GM12878 (cell line): ENCODE results near the gene AGAP3. TPM values are rescaled to one million over a fixed set of nuclear protein-coding genes. Genes with fewer than 3 reads are reported as not detected.

Experiments
- BRCA1 ChIP-seq: IDR thresholded peaks from 2 replicates; pipeline ENCODE4 v1.6.1; 2011; ENCODE audit warnings: low read depth, low read length, improper control_type of control experiment
- CREM ChIP-seq: IDR thresholded peaks from 2 replicates; pipeline ENCODE4 v1.6.1; 2014; ENCODE audit warnings: antibody characterized with exemption, low read depth
- DPF2 ChIP-seq: fragments of 450-650 bp; IDR thresholded peaks from 2 replicates; pipeline ENCODE4 v1.6.1; 2017; ENCODE audit warnings: mild to moderate bottlenecking
- ETV6 ChIP-seq, 2 experiments: fragments of 450-650 bp in 1 of 2; IDR thresholded peaks in 1 of 2; conservative IDR thresholded peaks in 1 of 2; 2 replicates each; pipeline ENCODE4 v1.6.1; 2014; ENCODE audit warnings: antibody characterized with exemption in 1 of 2, borderline replicate concordance in 1 of 2, low read depth in 1 of 2, mild to moderate bottlenecking in 1 of 2, moderate library complexity in 1 of 2
- EZH2 ChIP-seq: IDR thresholded peaks from 2 replicates; pipeline ENCODE4 v1.6.1; 2012; ENCODE audit warnings: low read depth, mild to moderate bottlenecking, control low read depth, inconsistent platforms, low read length, borderline replicate concordance; ENCODE audit not compliant: control insufficient read depth
- HDAC6 ChIP-seq: fragments of 200-600 bp; sonication (generic); IDR thresholded peaks from one replicate; pipeline ENCODE4 v1.8.0; 2017; ENCODE audit warnings: antibody characterized with exemption; ENCODE audit not compliant: unreplicated experiment
- KDM1A ChIP-seq: fragments of 200-600 bp; sonication (generic); IDR thresholded peaks from 2 replicates; pipeline ENCODE4 v1.6.1; 2016; ENCODE audit warnings: borderline replicate concordance
- MYB ChIP-seq: fragments of 150-350 bp; IDR thresholded peaks from 2 replicates; pipeline ENCODE4 v1.6.1; 2014; ENCODE audit warnings: mild to moderate bottlenecking, low read depth, low read length, borderline replicate concordance
- NR2F1 ChIP-seq: fragments of 450-650 bp; conservative IDR thresholded peaks from 2 replicates; pipeline ENCODE4 v1.6.1; 2017; ENCODE audit warnings: mild to moderate bottlenecking
- POLR2A ChIP-seq: IDR thresholded peaks from 2 replicates; pipeline ENCODE4 v1.6.1; 2011; ENCODE audit warnings: low read depth, mild to moderate bottlenecking, low read length
- RAD21 ChIP-seq: IDR thresholded peaks from 2 replicates; pipeline ENCODE4 v1.6.1; 2011; ENCODE audit warnings: mild to moderate bottlenecking, low read depth, low read length, moderate library complexity; ENCODE audit not compliant: insufficient read depth
- RFX5 ChIP-seq: IDR thresholded peaks from 2 replicates; pipeline ENCODE4 v1.6.1; 2011; ENCODE audit warnings: low read depth, low read length, improper control_type of control experiment
- SIN3A ChIP-seq: IDR thresholded peaks from 2 replicates; pipeline ENCODE4 v1.6.1; 2012; ENCODE audit warnings: low read depth, low read length, improper control_type of control experiment
- SMAD5 ChIP-seq: IDR thresholded peaks from 2 replicates; pipeline ENCODE4 v1.6.1; 2016; ENCODE audit warnings: antibody characterized with exemption, low read depth
- SMARCA5 ChIP-seq: fragments of 450-650 bp; IDR thresholded peaks from 2 replicates; pipeline ENCODE4 v1.6.1; 2017; ENCODE audit warnings: mild to moderate bottlenecking
- TAF1 ChIP-seq: IDR thresholded peaks from 2 replicates; pipeline ENCODE4 v1.6.1; 2011; ENCODE audit warnings: mild to moderate bottlenecking, low read depth, low read length, borderline replicate concordance
- ZNF274 ChIP-seq: IDR thresholded peaks from one replicate; pipeline ENCODE4 v1.8.0; 2011; ENCODE audit not compliant: insufficient read length, insufficient read depth
- polyA plus RNA-seq, 11 experiments: library from polyadenylated mRNA; depleted of rRNA in 4 of 11; unstranded in 6 of 11; stranded (reverse) in 5 of 11; fragments of >200 nt; fragmentation: Nextera tagmentation in 4 of 11; fragmentation: Illumina TruSeq in 1 of 11; extraction: Ambion mirVana in 4 of 11; extraction: Trizol in 1 of 11; gene quantifications; 1 replicate in 1 of 11; 2 replicates in 10 of 11; pipeline versions ENCODE4 v1.2.1 to v1.2.3, GENCODE V29; 2011 to 2016; ENCODE audit warnings: inconsistent platforms in 2 of 11, missing spikeins in 2 of 11, low read depth in 1 of 11
- total RNA-seq, 4 experiments: library from RNA; depleted of rRNA in 3 of 4; stranded (reverse); fragments of >200 nt in 3 of 4; fragmentation: Illumina TruSeq in 1 of 4; extraction: Trizol in 1 of 4; gene quantifications; 2 replicates each; pipeline versions ENCODE4 v1.2.1 to v1.2.3, GENCODE V29; 2013 to 2021
- TF ChIP-seq, protein P1 (sequence below): fragments of 450-650 bp; IDR thresholded peaks from 2 replicates; pipeline ENCODE4 v1.6.1; 2016; ENCODE audit warnings: mild to moderate bottlenecking
- TF ChIP-seq, protein P2 (sequence below): IDR thresholded peaks from 2 replicates; pipeline ENCODE4 v1.6.1; 2012; ENCODE audit warnings: low read depth, low read length, improper control_type of control experiment
- TF ChIP-seq, protein P3 (sequence below): fragments of 450-650 bp; conservative IDR thresholded peaks from 2 replicates; pipeline ENCODE4 v1.6.1; 2017; ENCODE audit warnings: mild to moderate bottlenecking, moderate library complexity
- TF ChIP-seq, protein P4 (sequence below): IDR thresholded peaks from 2 replicates; pipeline ENCODE4 v1.6.1; 2011; ENCODE audit warnings: mild to moderate bottlenecking, low read depth, low read length, moderate library complexity; ENCODE audit not compliant: insufficient replicate concordance
- TF ChIP-seq, protein P5 (sequence below): fragments of 450-650 bp; IDR thresholded peaks from 2 replicates; pipeline ENCODE4 v1.6.1; 2017; ENCODE audit warnings: mild to moderate bottlenecking, low read depth, inconsistent platforms; ENCODE audit not compliant: poor library complexity, severe bottlenecking

Gene AGAP3
- total and polyA plus RNA-seq, 10 of the 15 experiments (the other 5 are each of a cell fraction or from before 2014, with no cell fraction given): 1.8 to 68.1 (median 15.7) TPM

- TF ChIP-seq ETV6 (conservative IDR thresholded peaks at IDR 0.05 in 1 of 2, IDR thresholded peaks at IDR 0.05 in 1 of 2; ENCODE audit: borderline replicate concordance in 1 of 2, low read depth in 1 of 2) (no peak), NR2F1 (no peak), SMARCA5 (no peak), BRCA1 (no peak), CREM (no peak), POLR2A (peak; percentile 85), ZNF274 (no peak), DPF2 (0 out of 2 replicates have a peak, but pooled peaks have one; percentile 45), MYB (no peak), KDM1A (no peak), RFX5 (no peak), SMAD5 (no peak), RAD21 (no peak), EZH2 (no peak), HDAC6 (no peak), TAF1 (no peak), SIN3A (no peak)
- TF ChIP-seq, protein P1, sequence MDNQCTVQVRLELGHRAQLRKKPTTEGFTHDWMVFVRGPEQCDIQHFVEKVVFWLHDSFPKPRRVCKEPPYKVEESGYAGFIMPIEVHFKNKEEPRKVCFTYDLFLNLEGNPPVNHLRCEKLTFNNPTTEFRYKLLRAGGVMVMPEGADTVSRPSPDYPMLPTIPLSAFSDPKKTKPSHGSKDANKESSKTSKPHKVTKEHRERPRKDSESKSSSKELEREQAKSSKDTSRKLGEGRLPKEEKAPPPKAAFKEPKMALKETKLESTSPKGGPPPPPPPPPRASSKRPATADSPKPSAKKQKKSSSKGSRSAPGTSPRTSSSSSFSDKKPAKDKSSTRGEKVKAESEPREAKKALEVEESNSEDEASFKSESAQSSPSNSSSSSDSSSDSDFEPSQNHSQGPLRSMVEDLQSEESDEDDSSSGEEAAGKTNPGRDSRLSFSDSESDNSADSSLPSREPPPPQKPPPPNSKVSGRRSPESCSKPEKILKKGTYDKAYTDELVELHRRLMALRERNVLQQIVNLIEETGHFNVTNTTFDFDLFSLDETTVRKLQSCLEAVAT: no peak
- TF ChIP-seq, protein P2, sequence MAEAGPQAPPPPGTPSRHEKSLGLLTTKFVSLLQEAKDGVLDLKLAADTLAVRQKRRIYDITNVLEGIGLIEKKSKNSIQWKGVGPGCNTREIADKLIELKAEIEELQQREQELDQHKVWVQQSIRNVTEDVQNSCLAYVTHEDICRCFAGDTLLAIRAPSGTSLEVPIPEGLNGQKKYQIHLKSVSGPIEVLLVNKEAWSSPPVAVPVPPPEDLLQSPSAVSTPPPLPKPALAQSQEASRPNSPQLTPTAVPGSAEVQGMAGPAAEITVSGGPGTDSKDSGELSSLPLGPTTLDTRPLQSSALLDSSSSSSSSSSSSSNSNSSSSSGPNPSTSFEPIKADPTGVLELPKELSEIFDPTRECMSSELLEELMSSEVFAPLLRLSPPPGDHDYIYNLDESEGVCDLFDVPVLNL: no peak
- TF ChIP-seq, protein P3, sequence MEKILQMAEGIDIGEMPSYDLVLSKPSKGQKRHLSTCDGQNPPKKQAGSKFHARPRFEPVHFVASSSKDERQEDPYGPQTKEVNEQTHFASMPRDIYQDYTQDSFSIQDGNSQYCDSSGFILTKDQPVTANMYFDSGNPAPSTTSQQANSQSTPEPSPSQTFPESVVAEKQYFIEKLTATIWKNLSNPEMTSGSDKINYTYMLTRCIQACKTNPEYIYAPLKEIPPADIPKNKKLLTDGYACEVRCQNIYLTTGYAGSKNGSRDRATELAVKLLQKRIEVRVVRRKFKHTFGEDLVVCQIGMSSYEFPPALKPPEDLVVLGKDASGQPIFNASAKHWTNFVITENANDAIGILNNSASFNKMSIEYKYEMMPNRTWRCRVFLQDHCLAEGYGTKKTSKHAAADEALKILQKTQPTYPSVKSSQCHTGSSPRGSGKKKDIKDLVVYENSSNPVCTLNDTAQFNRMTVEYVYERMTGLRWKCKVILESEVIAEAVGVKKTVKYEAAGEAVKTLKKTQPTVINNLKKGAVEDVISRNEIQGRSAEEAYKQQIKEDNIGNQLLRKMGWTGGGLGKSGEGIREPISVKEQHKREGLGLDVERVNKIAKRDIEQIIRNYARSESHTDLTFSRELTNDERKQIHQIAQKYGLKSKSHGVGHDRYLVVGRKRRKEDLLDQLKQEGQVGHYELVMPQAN: peak; percentile 21; the same call in 1 of the 2 replicates
- TF ChIP-seq, protein P4, sequence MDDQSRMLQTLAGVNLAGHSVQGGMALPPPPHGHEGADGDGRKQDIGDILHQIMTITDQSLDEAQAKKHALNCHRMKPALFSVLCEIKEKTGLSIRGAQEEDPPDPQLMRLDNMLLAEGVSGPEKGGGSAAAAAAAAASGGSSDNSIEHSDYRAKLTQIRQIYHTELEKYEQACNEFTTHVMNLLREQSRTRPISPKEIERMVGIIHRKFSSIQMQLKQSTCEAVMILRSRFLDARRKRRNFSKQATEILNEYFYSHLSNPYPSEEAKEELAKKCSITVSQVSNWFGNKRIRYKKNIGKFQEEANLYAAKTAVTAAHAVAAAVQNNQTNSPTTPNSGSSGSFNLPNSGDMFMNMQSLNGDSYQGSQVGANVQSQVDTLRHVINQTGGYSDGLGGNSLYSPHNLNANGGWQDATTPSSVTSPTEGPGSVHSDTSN: no peak
- TF ChIP-seq, protein P5, sequence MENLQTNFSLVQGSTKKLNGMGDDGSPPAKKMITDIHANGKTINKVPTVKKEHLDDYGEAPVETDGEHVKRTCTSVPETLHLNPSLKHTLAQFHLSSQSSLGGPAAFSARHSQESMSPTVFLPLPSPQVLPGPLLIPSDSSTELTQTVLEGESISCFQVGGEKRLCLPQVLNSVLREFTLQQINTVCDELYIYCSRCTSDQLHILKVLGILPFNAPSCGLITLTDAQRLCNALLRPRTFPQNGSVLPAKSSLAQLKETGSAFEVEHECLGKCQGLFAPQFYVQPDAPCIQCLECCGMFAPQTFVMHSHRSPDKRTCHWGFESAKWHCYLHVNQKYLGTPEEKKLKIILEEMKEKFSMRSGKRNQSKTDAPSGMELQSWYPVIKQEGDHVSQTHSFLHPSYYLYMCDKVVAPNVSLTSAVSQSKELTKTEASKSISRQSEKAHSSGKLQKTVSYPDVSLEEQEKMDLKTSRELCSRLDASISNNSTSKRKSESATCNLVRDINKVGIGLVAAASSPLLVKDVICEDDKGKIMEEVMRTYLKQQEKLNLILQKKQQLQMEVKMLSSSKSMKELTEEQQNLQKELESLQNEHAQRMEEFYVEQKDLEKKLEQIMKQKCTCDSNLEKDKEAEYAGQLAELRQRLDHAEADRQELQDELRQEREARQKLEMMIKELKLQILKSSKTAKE: no peak
These were observed at the start of gene AGAP3 (continued) for GRCh38 chr7:151085691-151086620.
